ENCODE data around the gene TOMM5. TPM values are rescaled to one million over a fixed set of nuclear protein-coding genes. Genes with fewer than 3 reads are reported as not detected.

Gene TOMM5
- total RNA-seq, 1 donor, result 140 TPM

DNA sequence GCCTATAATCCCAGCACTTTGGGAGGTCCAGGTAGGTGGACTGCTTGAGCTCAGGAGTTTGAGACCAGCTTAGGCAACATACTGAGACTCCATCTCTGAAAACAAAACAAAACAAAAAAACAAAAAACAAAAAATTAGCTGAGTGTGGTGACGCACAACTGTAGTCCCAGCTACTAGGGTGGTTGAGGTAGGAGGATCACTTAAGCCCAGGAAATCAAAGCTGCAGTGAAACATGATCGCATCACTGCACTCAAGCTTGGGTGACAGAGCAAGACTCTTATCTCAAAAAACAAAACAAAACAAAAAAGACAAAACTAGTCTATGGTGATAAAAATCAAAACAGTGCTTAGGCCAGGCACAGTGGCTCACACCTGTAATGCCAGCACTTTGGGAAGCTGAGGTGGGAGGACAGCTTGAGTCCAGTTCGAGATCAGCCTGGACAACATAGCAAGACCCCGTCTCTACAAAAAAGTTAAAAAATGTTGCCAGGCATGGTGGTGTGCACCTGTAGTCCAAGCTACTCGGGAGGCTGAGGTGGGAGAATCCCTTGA, 45.0 kb downstream of the TOMM5 start:
- TF ChIP-seq, protein P1, sequence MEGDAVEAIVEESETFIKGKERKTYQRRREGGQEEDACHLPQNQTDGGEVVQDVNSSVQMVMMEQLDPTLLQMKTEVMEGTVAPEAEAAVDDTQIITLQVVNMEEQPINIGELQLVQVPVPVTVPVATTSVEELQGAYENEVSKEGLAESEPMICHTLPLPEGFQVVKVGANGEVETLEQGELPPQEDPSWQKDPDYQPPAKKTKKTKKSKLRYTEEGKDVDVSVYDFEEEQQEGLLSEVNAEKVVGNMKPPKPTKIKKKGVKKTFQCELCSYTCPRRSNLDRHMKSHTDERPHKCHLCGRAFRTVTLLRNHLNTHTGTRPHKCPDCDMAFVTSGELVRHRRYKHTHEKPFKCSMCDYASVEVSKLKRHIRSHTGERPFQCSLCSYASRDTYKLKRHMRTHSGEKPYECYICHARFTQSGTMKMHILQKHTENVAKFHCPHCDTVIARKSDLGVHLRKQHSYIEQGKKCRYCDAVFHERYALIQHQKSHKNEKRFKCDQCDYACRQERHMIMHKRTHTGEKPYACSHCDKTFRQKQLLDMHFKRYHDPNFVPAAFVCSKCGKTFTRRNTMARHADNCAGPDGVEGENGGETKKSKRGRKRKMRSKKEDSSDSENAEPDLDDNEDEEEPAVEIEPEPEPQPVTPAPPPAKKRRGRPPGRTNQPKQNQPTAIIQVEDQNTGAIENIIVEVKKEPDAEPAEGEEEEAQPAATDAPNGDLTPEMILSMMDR (IDR thresholded peaks at IDR 0.05; ENCODE audit: insufficient read depth, low read depth, low read length), result no peak
- no peak for DNase-seq (ENCODE audit: low read depth)
- no peak overlapping the region for H3K4me3 ChIP-seq (ENCODE audit: low read depth, low read length)

DNA sequence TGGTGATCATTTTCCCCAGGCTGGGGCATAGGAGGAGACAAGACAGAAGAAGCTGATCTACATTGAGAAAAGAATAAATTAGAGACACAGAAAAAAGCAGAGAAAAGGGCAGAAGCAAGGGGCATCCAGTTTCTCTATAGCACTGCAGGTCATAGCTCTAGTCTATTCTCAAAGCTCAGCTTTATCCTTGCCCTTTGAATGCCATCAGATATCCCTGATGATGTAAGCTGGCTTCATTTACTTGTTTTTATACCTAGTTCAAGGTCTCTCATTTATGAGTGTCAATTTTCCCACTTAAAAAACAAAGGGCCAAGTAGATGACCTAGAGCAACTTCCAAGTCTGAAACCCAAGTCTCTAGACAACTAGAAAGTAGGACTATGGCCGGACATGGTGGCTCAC, 48.9 kb downstream of the TOMM5 start:
- TF ChIP-seq, protein P1 (IDR thresholded peaks at IDR 0.05; ENCODE audit: insufficient read depth, low read depth, low read length), result no peak
- no peak overlapping the region for H3K4me3 ChIP-seq (ENCODE audit: low read depth, low read length)
- no peak for DNase-seq (ENCODE audit: low read depth)

DNA sequence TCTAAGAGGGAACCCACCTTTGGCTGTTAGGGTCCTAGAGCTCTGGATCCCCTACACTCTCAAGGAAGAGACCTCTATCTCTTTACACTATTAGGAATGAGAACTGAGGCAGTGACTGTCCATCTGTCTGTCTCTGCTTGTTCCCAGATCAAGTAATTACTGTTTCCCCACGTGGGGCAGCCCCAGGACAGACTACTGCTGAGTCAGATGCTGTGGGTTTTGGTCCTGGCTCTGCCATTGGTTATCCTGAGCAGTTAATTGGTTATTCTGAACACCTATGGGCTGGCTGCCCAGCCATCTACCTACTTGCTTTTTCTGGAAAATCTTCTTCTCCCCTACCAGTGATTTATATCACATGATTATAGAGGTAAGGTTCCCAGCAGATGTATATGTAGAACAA, 49.5 kb downstream of the TOMM5 start:
- H3K4me3 ChIP-seq (ENCODE audit: low read depth, low read length), result no peak overlapping the region
- TF ChIP-seq, protein P1 (IDR thresholded peaks at IDR 0.05; ENCODE audit: insufficient read depth, low read depth, low read length), result no peak
- no peak for DNase-seq (ENCODE audit: low read depth)

DNA sequence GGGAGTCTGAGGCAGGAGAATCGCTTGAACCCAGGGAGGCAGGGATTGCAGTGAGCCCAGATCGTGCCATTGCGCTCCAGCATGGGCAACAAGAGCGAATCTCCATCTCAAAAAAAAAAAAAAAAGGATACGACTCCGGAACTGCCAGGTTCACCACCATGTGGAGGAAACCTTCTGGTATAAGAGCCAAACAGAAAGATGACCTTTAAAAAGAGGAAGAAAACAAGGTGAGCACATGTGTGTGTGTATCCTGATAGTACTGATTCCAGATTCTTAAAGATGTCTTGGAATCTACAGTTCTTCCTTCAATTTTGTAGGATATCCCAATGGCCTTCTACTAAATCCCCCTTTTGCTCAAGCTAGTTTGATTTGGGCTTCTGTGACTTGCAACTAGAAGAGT, 49.9 kb downstream of the TOMM5 start:
- no peak for DNase-seq (ENCODE audit: low read depth)
- H3K4me3 ChIP-seq (ENCODE audit: low read depth, low read length), result no peak overlapping the region
- TF ChIP-seq, protein P1 (IDR thresholded peaks at IDR 0.05; ENCODE audit: insufficient read depth, low read depth, low read length), result no peak

DNA sequence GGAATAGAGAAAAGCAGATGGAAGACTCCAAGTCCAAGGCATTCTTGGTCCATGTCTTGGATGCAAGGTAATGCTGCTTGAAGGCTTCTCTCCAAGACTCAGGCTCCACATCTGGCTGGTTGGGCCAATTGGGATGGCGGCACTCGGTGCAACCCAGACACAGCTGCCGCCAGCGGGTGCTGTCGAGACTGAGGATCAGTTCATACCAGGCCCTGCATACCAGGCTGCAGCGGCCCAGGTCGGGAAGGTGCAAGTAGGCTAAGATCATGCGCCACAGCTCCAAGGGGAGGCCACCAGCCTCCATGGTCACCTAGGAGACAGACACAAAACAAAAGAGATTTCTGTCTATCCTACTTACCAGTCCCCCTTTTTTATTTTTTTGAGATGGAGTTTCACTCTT, 50.9 kb downstream of the TOMM5 start:
- H3K4me3 ChIP-seq (ENCODE audit: low read depth, low read length), result no peak overlapping the region
- DNase-seq (ENCODE audit: low read depth), result no peak
- TF ChIP-seq, protein P1 (IDR thresholded peaks at IDR 0.05; ENCODE audit: insufficient read depth, low read depth, low read length), result no peak

DNA sequence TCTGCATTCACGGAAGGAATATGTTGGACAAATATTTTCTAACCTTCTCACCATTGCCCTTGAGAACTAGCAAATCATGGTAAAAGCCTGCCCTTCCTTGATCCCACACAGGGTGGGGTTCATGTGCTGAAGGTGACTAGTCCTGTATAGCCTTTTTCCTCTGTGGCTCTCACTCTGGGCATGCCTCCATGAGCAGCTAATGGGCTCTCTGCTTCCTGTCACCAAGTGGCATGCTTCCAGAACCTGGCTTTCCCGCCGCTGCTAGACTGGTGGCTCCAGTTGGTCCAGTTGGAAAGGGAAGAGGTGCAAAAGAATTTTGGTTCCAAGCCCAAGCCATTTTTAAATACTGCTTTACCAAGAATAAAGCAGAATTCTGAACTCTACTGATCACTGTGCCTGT, 51.8 kb downstream of the TOMM5 start:
- H3K4me3 ChIP-seq (ENCODE audit: low read depth, low read length), result no peak overlapping the region
- DNase-seq (ENCODE audit: low read depth), result no peak
- TF ChIP-seq, protein P1 (IDR thresholded peaks at IDR 0.05; ENCODE audit: insufficient read depth, low read depth, low read length), result no peak

DNA sequence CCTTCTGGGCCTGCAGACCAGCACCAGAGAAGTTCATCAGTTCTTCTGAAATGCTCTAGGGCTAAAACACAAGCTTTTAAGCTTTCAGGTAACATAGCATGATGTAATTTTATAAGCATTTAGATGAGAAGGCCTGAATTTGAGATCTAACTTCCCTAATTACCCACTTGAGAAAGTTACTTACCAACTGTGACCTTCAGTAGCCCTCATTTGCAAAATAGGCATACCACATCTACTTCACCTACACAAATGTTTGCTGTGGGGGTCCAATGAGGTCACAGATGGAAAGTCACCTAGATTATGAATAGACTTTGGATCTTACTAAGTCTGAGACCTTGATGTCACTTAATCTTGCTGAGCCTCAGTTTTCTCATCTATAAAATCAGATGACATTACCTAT, 52.8 kb downstream of the TOMM5 start:
- TF ChIP-seq, protein P1 (IDR thresholded peaks at IDR 0.05; ENCODE audit: insufficient read depth, low read depth, low read length), result no peak

More for the DNA sequence above, 52.8 kb downstream of the TOMM5 start:
- DNase-seq (ENCODE audit: low read depth), result no peak
- no peak overlapping the region for H3K4me3 ChIP-seq (ENCODE audit: low read depth, low read length)

All from fibroblast of villous mesenchyme (primary cell).